Stimulated activated CD4-positive, alpha-beta T cell treated with anti-CD3 and anti-CD28 coated beads, Interleukin-12 subunit alpha, Interleukin-12 subunit beta, amount 100 ng/mL, for 48 hours (primary cell): ENCODE results near the gene SRCIN1.
"Not testable (repeated sequence)": the region's sequence is repeated elsewhere in the genome, so short reads cannot be mapped to it uniquely, and the experiment has no call there.

Source experiments
- DNase-seq, 3 donors: peaks; one replicate each; pipeline ENCODE4 v3.0.0-alpha.2; 2020; ENCODE audit warnings: low read depth in 2 of 3, low spot score in 1 of 3

The SRCIN1 gene

DNA sequence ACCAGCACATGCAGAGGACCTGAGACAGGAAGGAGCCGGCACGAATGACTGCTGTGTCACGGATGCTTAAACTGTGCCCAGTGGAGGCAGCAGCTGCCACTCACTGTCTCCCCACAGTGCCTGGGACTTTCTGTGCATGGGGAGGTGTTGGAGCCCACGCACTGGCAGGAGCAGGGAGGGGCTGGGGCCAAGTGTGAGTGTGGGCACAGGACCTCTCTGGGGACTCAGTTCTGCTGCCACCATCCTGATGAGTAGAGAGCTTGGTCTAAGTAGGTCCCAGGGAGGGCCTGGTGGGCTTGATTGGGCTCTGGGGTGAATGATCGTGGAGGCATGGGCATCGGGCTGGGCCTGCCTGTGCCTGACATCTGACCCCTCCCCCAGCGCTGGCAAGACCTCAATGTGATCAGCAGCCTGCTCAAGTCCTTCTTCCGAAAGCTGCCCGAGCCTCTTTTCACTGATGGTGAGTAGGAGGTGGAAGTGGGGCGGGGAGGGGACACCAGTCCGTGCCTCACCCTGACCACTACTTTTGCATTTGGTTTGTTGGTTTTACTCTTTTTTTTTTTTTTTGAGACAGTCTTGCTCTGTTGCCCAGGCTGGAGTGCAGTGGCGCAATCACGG is 120.0 kb downstream of the SRCIN1 start:
- peak; percentile 20 to 28 (median 22) for DNase-seq

DNA sequence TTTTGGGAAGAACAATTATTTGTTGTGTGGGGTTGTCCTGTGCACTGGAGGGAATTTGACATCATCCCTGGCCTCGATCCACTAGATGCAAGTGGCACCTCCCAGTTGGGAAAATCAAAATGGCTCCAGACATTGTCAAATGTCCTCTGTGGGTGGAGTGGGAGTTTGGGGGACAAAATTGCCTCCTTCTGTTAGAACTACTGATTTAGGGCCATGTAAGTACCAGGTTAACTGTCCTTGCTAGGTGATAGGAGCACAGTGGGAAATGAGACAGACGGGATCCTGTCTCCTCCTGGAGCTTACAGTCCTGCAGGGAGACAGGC is 120.6 kb downstream of the SRCIN1 start:
- no peak for DNase-seq

DNA sequence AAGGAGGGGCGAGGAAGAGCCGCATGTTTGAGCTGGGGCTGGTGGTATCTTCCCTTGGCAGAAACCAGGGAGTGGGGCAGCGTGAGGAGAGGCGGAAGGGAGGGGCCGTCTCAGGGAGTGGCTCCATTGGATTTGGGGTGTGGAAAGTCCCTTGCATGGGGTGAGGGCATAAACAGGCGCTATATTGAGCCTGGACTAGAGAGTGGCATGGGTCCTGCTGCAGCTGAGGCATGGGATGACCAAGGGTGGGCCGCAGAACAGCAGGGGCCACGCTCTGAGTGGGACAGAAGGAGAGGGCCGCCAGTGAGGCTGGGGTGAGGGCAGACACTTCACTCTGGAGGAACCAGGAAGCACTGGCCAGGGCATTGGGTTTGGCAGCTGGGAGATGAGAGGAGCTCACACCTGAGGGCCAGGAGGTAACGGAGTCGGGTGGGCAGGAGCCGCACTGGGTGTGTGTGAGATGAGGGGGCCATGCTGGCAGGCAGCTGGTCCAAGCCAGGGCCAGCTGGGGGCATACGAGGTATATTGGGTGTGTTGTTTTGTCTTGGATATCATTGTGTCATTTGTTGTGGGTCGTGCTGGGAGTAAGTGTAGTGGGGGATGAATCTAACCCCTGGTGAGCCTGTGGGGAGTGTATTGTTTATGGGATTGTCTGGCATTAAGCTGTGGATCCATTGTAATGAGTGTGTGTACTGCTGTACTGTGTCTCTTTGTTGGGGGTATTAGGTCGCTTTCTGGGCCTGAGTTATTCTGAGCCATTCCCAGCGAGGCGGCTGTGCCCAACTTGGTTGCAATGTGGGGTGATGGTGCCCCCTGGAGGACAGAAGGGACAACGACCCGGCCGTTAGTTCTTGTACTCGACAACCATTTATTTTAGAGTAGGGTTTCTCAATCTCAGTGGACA is 121.3 kb downstream of the SRCIN1 start:
- peak; percentile 48 to 67 (median 57) for DNase-seq

DNA sequence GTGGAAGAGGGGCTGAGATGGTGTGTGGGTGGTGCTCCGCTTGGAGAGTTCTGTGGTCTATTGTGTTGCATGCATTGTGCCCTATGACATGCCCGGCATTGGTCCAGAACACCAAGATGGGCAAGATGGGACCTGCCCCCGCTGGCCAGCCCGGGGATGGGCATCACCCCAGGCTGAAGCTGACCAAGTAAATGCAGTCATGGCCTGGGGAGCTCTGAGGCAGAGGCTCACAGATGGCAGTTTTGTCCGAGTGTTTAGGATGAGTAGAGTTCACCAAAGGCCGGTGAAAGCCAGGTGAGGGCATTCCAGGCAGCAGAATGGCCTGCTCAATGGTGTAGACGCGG is 123.1 kb downstream of the SRCIN1 start:
- not testable (repeated sequence) for DNase-seq

DNA sequence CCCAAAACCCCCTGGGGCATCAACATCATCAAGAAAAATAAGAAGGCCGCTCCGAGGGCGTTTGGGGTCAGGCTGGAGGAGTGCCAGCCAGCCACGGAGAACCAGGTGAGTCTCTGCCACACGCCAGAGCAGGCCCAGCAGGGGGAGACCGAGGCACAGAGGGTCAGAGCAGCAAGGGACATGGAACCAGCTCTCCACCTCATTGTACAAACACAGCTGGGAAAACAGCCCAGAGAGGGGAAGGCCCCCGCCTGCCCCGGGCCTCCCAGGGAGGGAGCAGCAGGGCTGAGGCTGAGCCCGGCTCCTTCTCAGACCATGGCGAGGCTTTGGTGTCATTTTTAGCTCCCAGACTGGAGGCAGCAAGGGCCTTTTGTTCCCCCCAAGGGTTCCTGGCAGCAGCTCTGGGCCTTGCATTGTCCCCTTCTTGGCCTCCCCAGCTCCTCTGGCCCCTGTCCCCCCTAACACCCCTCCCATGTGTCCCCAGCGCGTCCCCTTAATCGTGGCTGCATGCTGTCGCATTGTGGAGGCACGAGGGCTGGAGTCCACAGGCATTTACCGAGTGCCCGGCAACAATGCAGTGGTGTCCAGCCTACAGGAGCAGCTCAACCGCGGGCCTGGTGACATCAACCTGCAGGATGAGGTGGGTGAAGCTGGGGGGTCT is 123.6 kb downstream of the SRCIN1 start:
- DNase-seq: not testable (repeated sequence)
